SJSA1 (cell line): Measurements from ENCODE around the gene ZNF19. TPM values are rescaled to one million over a fixed set of nuclear protein-coding genes. Genes with fewer than 3 reads are reported as not detected.

Experiments used
- DNase-seq, 2 experiments: peaks; one replicate each; pipeline ENCODE4 v3.0.0-alpha.2; 2015 to 2020; ENCODE audit warnings: low spot score in 2 of 2, low read depth in 1 of 2
- H3K27ac ChIP-seq: fragments of 250-450 bp; sonication (Bioruptor Pico); 2 replicates; pipeline ENCODE4 v1.5.1; 2020; ENCODE audit warnings: mild to moderate bottlenecking, moderate library complexity
- H3K27me3 ChIP-seq: fragments of 250-450 bp; sonication (Bioruptor Pico); replicated peaks from 2 replicates; pipeline ENCODE4 v1.5.1; 2020; ENCODE audit warnings: mild to moderate bottlenecking, moderate library complexity
- H3K36me3 ChIP-seq: fragments of 250-450 bp; sonication (Bioruptor Pico); 2 replicates; pipeline ENCODE4 v1.5.1; 2020; ENCODE audit warnings: mild to moderate bottlenecking
- H3K4me1 ChIP-seq: fragments of 250-450 bp; sonication (Bioruptor Pico); replicated peaks from 2 replicates; pipeline ENCODE4 v1.6.1; 2021; ENCODE audit warnings: mild to moderate bottlenecking
- H3K4me3 ChIP-seq: fragments of 250-450 bp; sonication (Bioruptor Pico); 2 replicates; pipeline ENCODE4 v1.5.1; 2020; ENCODE audit warnings: mild to moderate bottlenecking
- H3K9me3 ChIP-seq: fragments of 250-450 bp; sonication (Bioruptor Pico); replicated peaks from 2 replicates; pipeline ENCODE4 v1.5.1; 2020; ENCODE audit warnings: mild to moderate bottlenecking
- total RNA-seq: library from RNA; depleted of rRNA; stranded (reverse); fragments of >200 nt; shearing (Covaris generic); gene quantifications from 2 replicates; pipeline ENCODE4 v1.2.3, GENCODE V29; 2014

ZNF19 gene
- total RNA-seq, 1 experiment from 2014 or later = 0.95 TPM

DNA sequence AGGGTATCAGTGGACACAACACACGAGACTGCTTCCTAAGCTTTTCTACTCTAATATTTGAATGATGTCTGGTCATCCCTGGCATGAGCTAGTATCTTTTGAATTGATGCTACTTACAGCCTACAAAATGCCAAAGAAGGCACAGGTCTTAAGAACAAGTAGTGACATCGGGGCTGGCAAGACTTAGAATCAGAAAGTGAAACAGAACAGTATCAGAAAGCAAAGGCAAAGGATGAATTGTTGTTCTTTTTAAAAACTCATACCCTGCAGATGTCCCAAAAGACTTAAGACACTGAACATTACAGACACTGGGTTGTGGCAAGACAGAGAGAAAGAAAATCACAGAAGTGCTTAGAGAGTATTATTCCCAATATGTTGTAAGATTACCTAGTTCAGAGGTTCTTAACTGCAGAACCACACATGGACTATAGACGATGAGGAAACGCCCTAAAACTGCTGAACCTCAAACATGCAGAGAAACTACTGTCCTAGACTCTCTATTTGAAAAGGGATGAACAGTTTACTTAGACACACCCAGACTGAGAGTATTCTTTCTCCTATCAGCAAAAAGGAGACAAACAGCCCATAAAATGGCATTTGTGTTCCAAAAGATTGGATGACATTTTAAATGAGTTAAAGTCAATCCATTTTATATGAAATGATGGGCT is 12.5 kb downstream of the ZNF19 start:
- H3K4me3 ChIP-seq = no peak overlapping the region
- peaks cover 24% of the 10 kb centered on the region for H3K36me3 ChIP-seq
- no peak overlapping the region for H3K27ac ChIP-seq
- no peaks in the 10 kb centered on the region for H3K27me3 ChIP-seq
- no peak for DNase-seq
- peaks cover 6% of the 10 kb centered on the region; the same call in 1 of the 2 replicates for H3K9me3 ChIP-seq
- H3K4me1 ChIP-seq = peaks cover 26% of the 10 kb centered on the region

DNA sequence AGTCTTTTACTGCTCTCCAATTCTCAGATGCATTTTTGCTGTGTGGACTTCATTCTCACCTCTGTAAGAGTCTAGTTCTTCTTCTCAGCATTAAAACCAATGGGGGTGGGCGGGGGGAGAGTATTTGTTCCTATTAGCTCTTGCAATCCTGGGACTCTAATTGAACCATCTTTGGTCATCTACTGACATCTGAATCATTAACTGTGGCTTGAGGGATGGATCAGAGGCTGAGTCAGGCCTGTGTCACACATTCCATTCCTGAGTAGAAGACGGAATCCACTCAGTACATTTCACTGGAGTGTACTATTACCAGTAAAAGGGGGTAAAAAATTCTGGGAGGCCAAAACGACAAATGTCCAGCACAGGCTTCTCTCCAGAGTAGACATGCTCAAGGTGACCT is 14.3 kb downstream of the ZNF19 start:
- Histone ChIP-seq H3K27me3 (no peaks in the 10 kb centered on the region), H3K36me3 (peaks cover 24% of the 10 kb centered on the region), H3K4me3 (no peak overlapping the region), H3K4me1 (peaks cover 26% of the 10 kb centered on the region), H3K27ac (peak overlapping the region; percentile 67), H3K9me3 (peaks cover 6% of the 10 kb centered on the region; the same call in 1 of the 2 replicates)
- DNase-seq = peak; percentile 62 to 66

DNA sequence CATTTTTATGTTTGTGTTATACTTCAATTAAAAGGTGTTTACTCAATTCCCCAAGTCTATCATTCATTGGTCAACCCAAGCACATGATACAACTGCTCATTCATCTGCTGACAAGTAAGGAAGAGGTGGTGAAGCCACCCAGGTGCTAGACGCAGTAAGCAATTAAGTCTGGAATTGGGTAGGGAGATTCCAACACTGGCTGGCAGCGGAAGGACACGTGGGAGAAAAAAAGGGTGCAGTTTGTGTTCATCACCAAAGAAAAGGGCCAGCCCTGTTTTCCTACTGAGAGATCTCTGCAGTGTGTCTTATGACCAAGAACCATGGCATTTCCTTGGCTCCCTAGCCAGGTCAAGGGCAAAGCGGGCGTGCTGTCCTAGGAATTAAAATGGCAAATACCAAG is 15.2 kb downstream of the ZNF19 start:
- Histone ChIP-seq H3K4me3 (no peak overlapping the region), H3K9me3 (peaks cover 6% of the 10 kb centered on the region; the same call in 1 of the 2 replicates), H3K27ac (peak overlapping the region; percentile 67), H3K27me3 (no peaks in the 10 kb centered on the region), H3K36me3 (peaks cover 24% of the 10 kb centered on the region), H3K4me1 (peaks cover 26% of the 10 kb centered on the region)
- DNase-seq = peak; percentile 46 to 51

GRCh38 chr16:71472931-71473330 is 16.2 kb downstream of the ZNF19 start:
- Histone ChIP-seq H3K36me3 (peaks cover 24% of the 10 kb centered on the region), H3K4me3 (no peak overlapping the region), H3K9me3 (peaks cover 6% of the 10 kb centered on the region; the same call in 1 of the 2 replicates), H3K27me3 (no peaks in the 10 kb centered on the region), H3K27ac (no peak overlapping the region), H3K4me1 (peaks cover 26% of the 10 kb centered on the region)
- DNase-seq = no peak

- DNase-seq = no peak
- Histone ChIP-seq H3K36me3 (peaks cover 19% of the 10 kb centered on the region), H3K27me3 (no peaks in the 10 kb centered on the region), H3K4me3 (no peak overlapping the region), H3K4me1 (peaks cover 26% of the 10 kb centered on the region), H3K27ac (no peak overlapping the region), H3K9me3 (peaks cover 6% of the 10 kb centered on the region; the same call in 1 of the 2 replicates)
These were observed 17.1 kb downstream of the ZNF19 start for GRCh38 chr16:71472051-71472450.

DNA sequence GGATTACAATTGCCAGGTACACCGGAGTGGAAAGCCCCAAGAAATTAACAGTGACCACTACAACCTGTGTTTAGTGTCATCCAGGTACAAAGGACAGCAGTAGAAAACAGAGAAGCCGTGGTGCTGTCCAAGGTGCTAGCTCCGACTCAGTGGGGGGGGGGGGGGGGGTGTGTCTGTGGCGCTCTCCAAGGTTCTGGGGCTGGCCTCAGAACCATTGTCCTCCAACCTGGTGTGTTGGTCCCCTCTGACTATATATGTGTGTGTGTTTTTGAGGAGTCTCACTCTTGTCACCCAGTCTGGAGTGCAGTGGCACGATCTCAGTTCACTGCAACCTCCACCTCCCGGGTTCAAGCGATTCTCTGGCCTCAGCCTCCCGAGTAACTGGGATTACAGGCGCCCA is 21.3 kb downstream of the ZNF19 start:
- Histone ChIP-seq H3K9me3 (no peaks in the 10 kb centered on the region), H3K27ac (no peak overlapping the region), H3K27me3 (no peaks in the 10 kb centered on the region), H3K4me1 (no peaks in the 10 kb centered on the region), H3K36me3 (no peaks in the 10 kb centered on the region), H3K4me3 (no peak overlapping the region)
- peak in 1 of 2 experiments; percentile 12 for DNase-seq

GRCh38 chr16:71464231-71464630 is 24.9 kb downstream of the ZNF19 start:
- Histone ChIP-seq H3K27ac (no peak overlapping the region), H3K9me3 (no peaks in the 10 kb centered on the region; the same call in 1 of the 2 replicates)

GRCh38 chr16:71461686-71462648 is 27.2 kb downstream of the ZNF19 start, which contains the start of gene ZNF23:
Gene ZNF23, minus strand, starts transcription at chr16:71462247. Its CDS starts 5,451 bp downstream, at chr16:71456796.
- Histone ChIP-seq H3K36me3 (peaks cover 26% of the 10 kb centered on the region), H3K9me3 (no peaks in the 10 kb centered on the region; the same call in 1 of the 2 replicates), H3K4me3 (peak within 1 kb of the TSS; percentile 96), H3K27me3 (no peaks in the 10 kb centered on the region), H3K4me1 (peaks cover 25% of the 10 kb centered on the region), H3K27ac (peak within 1 kb of the TSS; percentile 89)
- DNase-seq = peak; percentile 79 to 85

More at GRCh38 chr16:71464231-71464630, 24.9 kb downstream of the ZNF19 start:
- Histone ChIP-seq H3K4me1 (peaks cover 25% of the 10 kb centered on the region), H3K36me3 (peaks cover 7% of the 10 kb centered on the region), H3K27me3 (no peaks in the 10 kb centered on the region), H3K4me3 (no peak overlapping the region)
- no peak for DNase-seq

- peaks cover 25% of the 10 kb centered on the region for H3K4me1 ChIP-seq
- H3K27ac ChIP-seq = peak overlapping the region; percentile 89
- H3K36me3 ChIP-seq = peaks cover 35% of the 10 kb centered on the region
- peaks cover 2% of the 10 kb centered on the region; the same call in 1 of the 2 replicates for H3K9me3 ChIP-seq
- peak overlapping the region; percentile 96 for H3K4me3 ChIP-seq
- no peak for DNase-seq
- H3K27me3 ChIP-seq = no peaks in the 10 kb centered on the region
These were observed 28.2 kb downstream of the ZNF19 start for GRCh38 chr16:71460941-71461340.

GRCh38 chr16:71460236-71460635 is 28.9 kb downstream of the ZNF19 start:
- peak overlapping the region; percentile 96; the same call in 1 of the 2 replicates for H3K4me3 ChIP-seq
- H3K27me3 ChIP-seq = no peaks in the 10 kb centered on the region
- H3K9me3 ChIP-seq = peaks cover 4% of the 10 kb centered on the region; the same call in 1 of the 2 replicates
- peak in 1 of 2 experiments; percentile 75 for DNase-seq
- H3K27ac ChIP-seq = peak overlapping the region; percentile 89
- peaks cover 42% of the 10 kb centered on the region for H3K36me3 ChIP-seq
- peaks cover 25% of the 10 kb centered on the region for H3K4me1 ChIP-seq

- no peak for DNase-seq
- H3K27ac ChIP-seq = no peak overlapping the region
- peaks cover 49% of the 10 kb centered on the region for H3K36me3 ChIP-seq
These were observed 29.6 kb downstream of the ZNF19 start for GRCh38 chr16:71459510-71459909.

GRCh38 chr16:71456801-71457200 is 32.3 kb downstream of the ZNF19 start:
- DNase-seq = no peak
- Histone ChIP-seq H3K4me3 (no peak overlapping the region), H3K9me3 (peaks cover 18% of the 10 kb centered on the region), H3K27me3 (no peaks in the 10 kb centered on the region), H3K36me3 (peaks cover 71% of the 10 kb centered on the region), H3K4me1 (peaks cover 16% of the 10 kb centered on the region), H3K27ac (no peak overlapping the region)

More at GRCh38 chr16:71459510-71459909, 29.6 kb downstream of the ZNF19 start:
- Histone ChIP-seq H3K27me3 (no peaks in the 10 kb centered on the region), H3K4me3 (no peak overlapping the region), H3K9me3 (peaks cover 4% of the 10 kb centered on the region), H3K4me1 (peaks cover 25% of the 10 kb centered on the region)

DNA sequence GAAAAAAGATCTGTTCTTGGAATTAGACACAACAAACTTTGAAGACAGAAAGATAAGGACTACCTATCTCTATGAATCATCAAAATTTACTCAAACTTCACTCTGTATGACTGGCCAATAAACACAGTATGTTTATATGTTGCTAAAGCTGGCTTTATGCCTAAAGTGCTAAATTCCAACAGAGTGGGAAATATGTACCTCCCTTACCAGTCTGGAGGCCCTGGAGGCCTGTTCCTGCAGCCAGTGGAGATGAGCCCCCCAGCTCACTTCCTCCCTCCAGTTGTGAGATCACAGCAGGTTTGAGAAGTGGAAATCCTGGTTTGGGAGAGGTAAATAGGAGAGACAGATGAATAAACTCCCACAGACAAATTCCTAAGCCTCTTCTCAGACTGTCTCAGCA is 36.1 kb downstream of the ZNF19 start:
- Histone ChIP-seq H3K4me3 (no peak overlapping the region), H3K36me3 (peaks cover 96% of the 10 kb centered on the region), H3K27ac (no peak overlapping the region), H3K27me3 (no peaks in the 10 kb centered on the region), H3K4me1 (no peaks in the 10 kb centered on the region), H3K9me3 (peaks cover 42% of the 10 kb centered on the region)
- no peak for DNase-seq
